HEK293T (cell line): ENCODE data around the gene COL19A1.

ENCODE experiments used
- CTCF ChIA-PET: fragments of 350-600 bp; formaldehyde crosslinking; extraction: SDS; loops from one replicate; lab custom pipeline; 2021; ENCODE audit warnings: antibody characterized with exemption, inconsistent platforms; lab: Yijun Ruan, JAX
- POLR2A ChIA-PET: fragments of 350-600 bp; formaldehyde crosslinking; extraction: SDS; loops from one replicate; lab custom pipeline; 2020; ENCODE audit warnings: antibody characterized with exemption, inconsistent platforms; lab: Yijun Ruan, JAX
- DNase-seq: peaks from one replicate; pipeline ENCODE4 v3.0.0; 2012; ENCODE audit warnings: mixed read lengths; ENCODE audit errors: extremely low spot score
- ARNT ChIP-seq: fragments of 450-650 bp; IDR thresholded peaks from 2 replicates; pipeline ENCODE4 v1.6.1; 2017; ENCODE audit warnings: mild to moderate bottlenecking
- BHLHE40 ChIP-seq: fragments of 450-650 bp; IDR thresholded peaks from 2 replicates; pipeline ENCODE4 v1.6.1; 2016; ENCODE audit warnings: mild to moderate bottlenecking, moderate library complexity, borderline replicate concordance
- CTBP1 ChIP-seq: fragments of 450-650 bp; IDR thresholded peaks from 2 replicates; pipeline ENCODE4 v1.6.1; 2016; ENCODE audit warnings: borderline replicate concordance
- ELF4 ChIP-seq: fragments of 450-650 bp; IDR thresholded peaks from 2 replicates; pipeline ENCODE4 v1.6.1; 2017; ENCODE audit warnings: antibody characterized with exemption
- FOXA1 ChIP-seq: fragments of 450-650 bp; IDR thresholded peaks from 2 replicates; pipeline ENCODE4 v1.6.1; 2016; ENCODE audit warnings: mild to moderate bottlenecking
- FOXK2 ChIP-seq: fragments of 450-650 bp; IDR thresholded peaks from 2 replicates; pipeline ENCODE4 v1.6.1; 2016; ENCODE audit warnings: mild to moderate bottlenecking
- FOXM1 ChIP-seq: fragments of 450-650 bp; IDR thresholded peaks from 2 replicates; pipeline ENCODE4 v1.6.1; 2017; ENCODE audit warnings: mild to moderate bottlenecking, borderline replicate concordance
- HDGF ChIP-seq: fragments of 450-650 bp; IDR thresholded peaks from 2 replicates; pipeline ENCODE4 v1.6.1; 2017; ENCODE audit warnings: antibody characterized with exemption, borderline replicate concordance
- L3MBTL2 ChIP-seq: fragments of 450-650 bp; conservative IDR thresholded peaks from 2 replicates; pipeline ENCODE4 v1.6.1; 2016; ENCODE audit warnings: mild to moderate bottlenecking
- LEF1 ChIP-seq: fragments of 450-650 bp; IDR thresholded peaks from 2 replicates; pipeline ENCODE4 v1.6.1; 2017; ENCODE audit warnings: mild to moderate bottlenecking, borderline replicate concordance
- NFRKB ChIP-seq: fragments of 450-650 bp; IDR thresholded peaks from 2 replicates; pipeline ENCODE4 v1.6.1; 2016; ENCODE audit warnings: mild to moderate bottlenecking, moderate library complexity
- PKNOX1 ChIP-seq: fragments of 450-650 bp; IDR thresholded peaks from 2 replicates; pipeline ENCODE4 v1.6.1; 2016
- SP1 ChIP-seq: fragments of 450-650 bp; IDR thresholded peaks from 2 replicates; pipeline ENCODE4 v1.6.1; 2017
- SUZ12 ChIP-seq: fragments of 450-650 bp; IDR thresholded peaks from 2 replicates; pipeline ENCODE4 v1.6.1; 2016; ENCODE audit warnings: mild to moderate bottlenecking
- TARDBP ChIP-seq: fragments of 450-650 bp; IDR thresholded peaks from 2 replicates; pipeline ENCODE4 v1.6.1; 2016
- ZNF384 ChIP-seq: fragments of 450-650 bp; IDR thresholded peaks from 2 replicates; pipeline ENCODE4 v1.6.1; 2016

COL19A1 gene

GRCh38 chr6:69866351-69866769 is at the start of gene COL19A1:
Gene COL19A1, plus strand, starts transcription at chr6:69866556. Its CDS starts 13,012 bp downstream, at chr6:69879568.
- ChIA-PET CTCF (interaction anchor here (0.6 to 1.0 kb wide), 2 partner anchors 16 to 289 kb away, joined by 3 read pairs; no protein-coding TSS in a partner anchor), POLR2A (no interaction called here)
- TF ChIP-seq ARNT (no peak), FOXM1 (no peak)
- DNase-seq = peak; percentile 45

GRCh38 chr6:69816569-69816968 is 49.8 kb upstream of the COL19A1 start:
- no peak for TF ChIP-seq L3MBTL2
- TF ChIP-seq LEF1 = no peak
- no peak for TF ChIP-seq ARNT
- TF ChIP-seq FOXA1 = no peak
- no peak for TF ChIP-seq SP1
- no peak for TF ChIP-seq TARDBP
- TF ChIP-seq ZNF384 = no peak
- TF ChIP-seq ELF4 = no peak
- no peak for TF ChIP-seq CTBP1
- no peak for TF ChIP-seq BHLHE40
- TF ChIP-seq HDGF = no peak
- TF ChIP-seq NFRKB = no peak
- TF ChIP-seq FOXK2 = no peak
- no peak for TF ChIP-seq SUZ12
- DNase-seq = no peak
- ChIA-PET POLR2A (no interaction called here), CTCF (no interaction called here)

GRCh38 chr6:69817358-69817757 is 49.0 kb upstream of the COL19A1 start:
- TF ChIP-seq LEF1 = no peak
- no peak for TF ChIP-seq FOXA1
- TF ChIP-seq L3MBTL2 = no peak
- no peak for TF ChIP-seq TARDBP
- TF ChIP-seq ELF4 = no peak
- TF ChIP-seq BHLHE40 = no peak
- TF ChIP-seq ZNF384 = no peak
- TF ChIP-seq FOXK2 = no peak
- no peak for TF ChIP-seq ARNT
- TF ChIP-seq NFRKB = no peak
- no peak for TF ChIP-seq HDGF
- no peak for TF ChIP-seq CTBP1
- TF ChIP-seq PKNOX1 = no peak
- no peak for TF ChIP-seq SP1
- no peak for TF ChIP-seq SUZ12
- CTCF ChIA-PET = no interaction called here
- POLR2A ChIA-PET = no interaction called here
- DNase-seq = no peak

GRCh38 chr6:69818223-69818930 is 48.0 kb upstream of the COL19A1 start:
- ChIA-PET CTCF (interaction anchor here (0.7 to 0.9 kb wide), 2 partner anchors 22 to 43 kb away, joined by 3 to 4 read pairs; no protein-coding TSS in a partner anchor), POLR2A (no interaction called here)
- no peak for DNase-seq
- TF ChIP-seq CTBP1 (no peak), L3MBTL2 (no peak), FOXA1 (no peak), TARDBP (no peak), SP1 (no peak), SUZ12 (no peak), ZNF384 (no peak), PKNOX1 (no peak), LEF1 (no peak), HDGF (no peak), BHLHE40 (no peak)

- CTCF ChIA-PET = interaction anchor here (0.9 kb wide), 1 partner anchor 23 kb away, joined by 3 read pairs; no protein-coding TSS in a partner anchor
- no peak for TF ChIP-seq FOXM1
- no peak for TF ChIP-seq TARDBP
- TF ChIP-seq ELF4 = no peak
- TF ChIP-seq SP1 = no peak
- POLR2A ChIA-PET = no interaction called here
- DNase-seq = no peak
Measured at GRCh38 chr6:69819138-69819537, 47.2 kb upstream of the COL19A1 start.

- POLR2A ChIA-PET = no interaction called here
- TF ChIP-seq PKNOX1 (no peak), L3MBTL2 (no peak), SP1 (no peak), ARNT (no peak), FOXM1 (no peak), LEF1 (no peak), SUZ12 (no peak), NFRKB (no peak), TARDBP (no peak), ELF4 (no peak), FOXK2 (no peak), FOXA1 (no peak)
- no peak for DNase-seq
- CTCF ChIA-PET = interaction anchor here (0.6 kb wide), 1 partner anchor 448 kb away, joined by 4 read pairs; no protein-coding TSS in a partner anchor
Measured at GRCh38 chr6:69820018-69820417, 46.3 kb upstream of the COL19A1 start.
